ENCODE data around the gene MAP4K4.

GRCh38 chr2:101736233-101736632, 38.7 kb downstream of the MAP4K4 start:
- TF ChIP-seq CTCF (IDR thresholded peaks at IDR 0.05 in 4 of 5, conservative IDR thresholded peaks at IDR 0.05 in 1 of 5) (no peak), POLR2A (IDR thresholded peaks at IDR 0.05) (no peak)
